ENCODE measurements around the gene NR2F1-AS1. TPM values are rescaled to one million over a fixed set of nuclear protein-coding genes. Genes with fewer than 3 reads are reported as not detected.

Gene NR2F1-AS1
- total and polyA plus RNA-seq, 2 donors (not counting 3 experiments of a cell fraction or from before 2014, with no cell fraction given) = 4.2 to 13.8 TPM

DNA sequence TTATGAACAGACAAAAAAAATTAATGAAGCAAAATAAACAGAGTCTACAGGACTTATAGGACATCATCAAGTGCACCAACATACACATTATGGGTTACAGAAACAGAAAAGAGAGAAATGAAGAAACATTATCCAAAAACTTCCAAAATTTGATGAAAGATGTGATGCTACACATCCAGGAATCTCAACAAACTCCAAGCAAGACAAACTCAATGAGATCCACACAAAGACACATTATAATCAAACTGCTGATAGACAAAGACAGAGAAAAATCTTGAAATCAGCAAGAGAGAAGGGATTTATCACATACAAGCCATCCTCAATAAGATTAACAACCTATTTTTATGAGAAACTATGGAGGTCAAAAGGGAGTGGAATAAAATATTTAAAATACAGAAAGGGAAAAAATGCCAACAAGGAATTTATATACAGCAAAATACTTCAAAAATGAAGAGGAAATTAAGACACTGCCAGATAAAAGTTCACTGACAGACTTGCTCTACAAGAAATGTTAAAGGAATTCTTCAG lies 101.0 kb downstream of the NR2F1-AS1 start:
- Histone ChIP-seq H3K9ac (replicated peaks; ENCODE audit: extremely low read depth, insufficient read depth, low read length) (no peak overlapping the region), H3K27ac (ENCODE audit: insufficient read depth, low read depth, low read length) (no peak overlapping the region)
- dilution Hi-C loops (cut with MboI; ENCODE audit: extremely low pct_ligation_motif_present, low sequenced_read_pairs) = no loop called here

More for the DNA sequence above, 101.0 kb downstream of the NR2F1-AS1 start:
- no peak for DNase-seq (ENCODE audit: low read depth, low spot score)
- POLR2A ChIA-PET = no interaction called here
- H3K4me3 ChIP-seq (replicated peaks in 1 of 3; ENCODE audit: insufficient read depth in 1 of 3, low read depth in 1 of 3, low read length in 3 of 3) = no peak overlapping the region
- no TSS peak for BruUV-seq (replicated peaks)
- H3K36me3 ChIP-seq (ENCODE audit: control insufficient read depth in 2 of 2, extremely low read depth in 1 of 2, insufficient read depth in 2 of 2, low read length in 2 of 2) = no peaks in the 10 kb centered on the region
- no peaks in the 10 kb centered on the region for H3K9me3 ChIP-seq (replicated peaks; ENCODE audit: control insufficient read depth, insufficient read depth, low read length)
- no peaks in the 10 kb centered on the region for H3K27me3 ChIP-seq (ENCODE audit: control insufficient read depth in 2 of 2, insufficient read depth in 2 of 2, low read length in 2 of 2)
- CTCF ChIA-PET = no interaction called here
- H3K4me1 ChIP-seq (ENCODE audit: control insufficient read depth, extremely low read depth, insufficient read depth, low read length) = no peaks in the 10 kb centered on the region
- H2AFZ ChIP-seq (ENCODE audit: low read depth, low read length) = no peak overlapping the region
- FAIRE-seq = no peak
- H3K4me2 ChIP-seq (ENCODE audit: insufficient read depth, low read length) = no peak overlapping the region
- H3K79me2 ChIP-seq (ENCODE audit: control insufficient read depth, insufficient read depth, low read length) = no peaks in the 10 kb centered on the region
- TF ChIP-seq FOS (IDR thresholded peaks at IDR 0.05; ENCODE audit: borderline replicate concordance, insufficient read depth, low read length) (no peak), POLR2A (IDR thresholded peaks at IDR 0.05; ENCODE audit: low read depth, low read length) (no peak), EZH2 (IDR thresholded peaks at IDR 0.05; ENCODE audit: borderline replicate concordance, low read depth, low read length, severe bottlenecking) (no peak), JUN (IDR thresholded peaks at IDR 0.05; ENCODE audit: borderline replicate concordance, insufficient read depth, insufficient read length, low read depth) (no peak), GATA2 (IDR thresholded peaks at IDR 0.05; ENCODE audit: insufficient read depth, insufficient read length, low read depth, low read length) (no peak), MYC (IDR thresholded peaks at IDR 0.05; ENCODE audit: low read depth, low read length) (no peak), POLR2AphosphoS5 (IDR thresholded peaks at IDR 0.05; ENCODE audit: insufficient read depth, low read depth, low read length) (no peak)
- TF ChIP-seq, protein P1, sequence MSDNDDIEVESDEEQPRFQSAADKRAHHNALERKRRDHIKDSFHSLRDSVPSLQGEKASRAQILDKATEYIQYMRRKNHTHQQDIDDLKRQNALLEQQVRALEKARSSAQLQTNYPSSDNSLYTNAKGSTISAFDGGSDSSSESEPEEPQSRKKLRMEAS (IDR thresholded peaks at IDR 0.05; ENCODE audit: insufficient read depth, insufficient read length) = no peak
- TF ChIP-seq, protein P2, sequence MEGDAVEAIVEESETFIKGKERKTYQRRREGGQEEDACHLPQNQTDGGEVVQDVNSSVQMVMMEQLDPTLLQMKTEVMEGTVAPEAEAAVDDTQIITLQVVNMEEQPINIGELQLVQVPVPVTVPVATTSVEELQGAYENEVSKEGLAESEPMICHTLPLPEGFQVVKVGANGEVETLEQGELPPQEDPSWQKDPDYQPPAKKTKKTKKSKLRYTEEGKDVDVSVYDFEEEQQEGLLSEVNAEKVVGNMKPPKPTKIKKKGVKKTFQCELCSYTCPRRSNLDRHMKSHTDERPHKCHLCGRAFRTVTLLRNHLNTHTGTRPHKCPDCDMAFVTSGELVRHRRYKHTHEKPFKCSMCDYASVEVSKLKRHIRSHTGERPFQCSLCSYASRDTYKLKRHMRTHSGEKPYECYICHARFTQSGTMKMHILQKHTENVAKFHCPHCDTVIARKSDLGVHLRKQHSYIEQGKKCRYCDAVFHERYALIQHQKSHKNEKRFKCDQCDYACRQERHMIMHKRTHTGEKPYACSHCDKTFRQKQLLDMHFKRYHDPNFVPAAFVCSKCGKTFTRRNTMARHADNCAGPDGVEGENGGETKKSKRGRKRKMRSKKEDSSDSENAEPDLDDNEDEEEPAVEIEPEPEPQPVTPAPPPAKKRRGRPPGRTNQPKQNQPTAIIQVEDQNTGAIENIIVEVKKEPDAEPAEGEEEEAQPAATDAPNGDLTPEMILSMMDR (IDR thresholded peaks at IDR 0.05; ENCODE audit: extremely low read depth in 1 of 2, insufficient read depth in 1 of 2, low read depth in 1 of 2, low read length in 2 of 2) = no peak
- H4K20me1 ChIP-seq (replicated peaks; ENCODE audit: control insufficient read depth, extremely low read depth, insufficient read depth, low read length) = no peaks in the 10 kb centered on the region
- no peaks in the 10 kb centered on the region for H3K9me1 ChIP-seq (replicated peaks; ENCODE audit: control insufficient read depth, extremely low read depth, insufficient read depth, low read length)
- intact Hi-C loops (cut with micrococcal nuclease) = no loop called here
